GM19351 (cell line): ENCODE results near the gene ZNF764.
"Not testable (repeated sequence)": the region's sequence is repeated elsewhere in the genome, so short reads cannot be mapped to it uniquely, and the experiment has no call there.

Experiments
- ATAC-seq: cut with Tn5 transposase; IDR thresholded peaks from one replicate; pipeline ENCODE4 v1.9.1; 2021; ENCODE audit warnings: mild to moderate bottlenecking, moderate library complexity; ENCODE audit not compliant: unreplicated experiment

Gene ZNF764

DNA sequence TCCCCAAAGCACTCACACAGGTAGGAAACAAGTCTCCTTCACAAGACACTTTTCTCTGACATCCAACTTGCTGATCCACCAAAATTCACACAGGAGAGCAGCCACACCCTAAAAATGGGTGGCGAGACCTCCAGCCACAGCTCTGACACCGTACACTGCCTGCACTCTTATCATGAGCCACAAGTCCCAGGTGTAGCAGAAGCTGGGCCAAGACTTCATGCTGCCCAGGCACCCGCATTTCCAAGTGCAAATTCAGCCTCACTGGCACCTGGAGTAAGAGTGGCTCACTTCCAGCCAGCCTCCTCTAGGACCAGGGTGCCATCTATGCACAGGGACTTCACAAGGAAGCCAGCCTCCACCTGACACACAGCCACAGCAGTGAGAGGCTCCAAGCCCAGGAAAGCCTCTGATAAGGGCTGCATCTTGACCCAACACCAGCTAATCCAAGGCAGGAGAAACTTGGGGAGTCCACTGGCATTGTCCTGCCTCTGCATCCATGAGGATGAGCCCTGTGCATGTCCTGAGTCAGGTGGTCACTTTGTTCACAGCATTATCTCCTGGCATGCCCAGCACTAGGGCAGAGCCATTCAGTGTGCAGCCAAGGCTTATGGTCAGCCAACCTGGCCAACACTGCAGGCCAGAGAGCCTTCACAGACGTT is 29.2 kb downstream of the ZNF764 start:
- ATAC-seq: no peak

DNA sequence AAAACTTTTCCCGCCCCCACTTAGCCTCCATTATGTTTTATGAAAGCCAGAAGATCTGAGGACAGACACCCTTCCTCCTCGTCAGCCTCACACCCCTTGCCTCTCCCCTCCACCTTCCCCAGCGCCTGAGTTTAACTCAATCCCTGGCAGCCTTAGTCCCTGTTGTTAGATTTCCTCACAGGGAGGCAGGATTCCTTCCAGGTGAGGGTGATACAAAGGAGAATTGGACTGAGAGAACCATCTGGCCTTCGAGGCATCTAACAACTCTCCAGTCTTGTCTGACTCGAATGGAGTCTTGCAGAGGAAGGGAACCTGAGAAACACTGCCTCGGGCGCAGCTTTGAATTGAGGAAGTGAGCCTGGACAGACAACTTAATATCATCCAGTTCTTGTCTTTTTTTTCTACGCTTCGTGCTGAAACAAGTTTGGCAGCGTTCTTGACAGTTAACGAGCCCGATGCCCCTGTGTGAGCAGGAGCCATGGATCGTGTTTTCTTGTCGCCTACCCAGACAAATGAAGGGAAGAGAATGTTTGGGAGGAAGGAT is 30.5 kb downstream of the ZNF764 start:
- no peak for ATAC-seq

- peak; percentile 79 for ATAC-seq
These were observed 31.1 kb downstream of the ZNF764 start for GRCh38 chr16:30526823-30527634.

DNA sequence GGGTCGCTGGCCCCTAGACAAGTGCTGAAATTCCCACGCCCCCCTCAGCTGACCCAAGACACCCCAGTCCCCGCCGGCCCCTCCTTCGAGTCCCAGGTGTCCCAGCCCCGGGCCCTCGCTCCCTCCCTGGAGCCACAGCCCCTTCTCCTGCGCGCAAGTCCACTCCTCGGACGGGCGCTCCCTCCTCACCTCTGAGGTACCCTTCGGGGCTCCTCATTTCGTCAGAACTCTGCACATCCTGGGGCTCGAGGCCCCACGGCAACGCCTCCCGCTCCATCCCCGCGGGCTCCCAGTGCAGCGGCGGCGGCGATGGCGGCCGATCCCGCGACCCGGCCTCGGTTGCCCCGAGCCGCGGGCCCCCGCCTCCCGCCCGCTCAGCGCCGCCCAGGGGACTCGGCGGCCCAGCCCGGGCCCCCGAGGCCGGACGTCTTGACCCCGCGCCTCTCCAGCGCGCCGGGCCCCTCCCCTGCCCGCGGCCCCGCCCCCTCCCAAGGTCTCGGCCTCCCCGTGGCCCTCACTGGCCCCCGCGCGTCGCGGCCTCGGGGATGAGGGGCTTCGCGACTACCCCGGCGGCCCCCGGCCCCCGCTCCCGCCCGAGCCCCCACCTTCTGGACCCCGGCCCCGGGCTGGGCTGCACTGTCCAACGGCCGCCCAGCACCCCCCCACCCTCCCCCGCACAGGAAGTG is 31.9 kb downstream of the ZNF764 start, which contains the start of gene ZNF768:
ZNF768 (minus strand) TSS at position 430 of the 686 bp plus-strand sequence; CDS start at position 277, 153 bp downstream.
- ATAC-seq: peak; percentile 16

DNA sequence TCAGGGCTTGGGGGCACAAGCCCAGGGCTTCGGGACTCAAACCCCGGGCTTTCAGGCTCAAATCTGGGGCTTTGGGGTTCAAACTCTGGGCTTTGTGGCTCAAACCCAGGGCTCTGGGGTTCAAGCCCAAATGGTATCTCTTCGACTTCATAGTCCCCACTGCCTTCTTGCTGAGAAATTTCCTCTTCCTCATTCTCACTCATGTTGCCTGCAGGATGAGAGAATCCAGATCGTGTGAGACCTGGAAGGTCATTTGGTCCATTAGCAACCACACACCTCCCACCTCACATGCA is 32.4 kb downstream of the ZNF764 start:
- ATAC-seq: no peak

GRCh38 chr16:30524575-30525568 is 33.3 kb downstream of the ZNF764 start:
- no peak for ATAC-seq

GRCh38 chr16:30523768-30524574 is 34.2 kb downstream of the ZNF764 start:
- ATAC-seq: no peak

- ATAC-seq: not testable (repeated sequence)
These were observed 35.3 kb downstream of the ZNF764 start for GRCh38 chr16:30522702-30523463.

DNA sequence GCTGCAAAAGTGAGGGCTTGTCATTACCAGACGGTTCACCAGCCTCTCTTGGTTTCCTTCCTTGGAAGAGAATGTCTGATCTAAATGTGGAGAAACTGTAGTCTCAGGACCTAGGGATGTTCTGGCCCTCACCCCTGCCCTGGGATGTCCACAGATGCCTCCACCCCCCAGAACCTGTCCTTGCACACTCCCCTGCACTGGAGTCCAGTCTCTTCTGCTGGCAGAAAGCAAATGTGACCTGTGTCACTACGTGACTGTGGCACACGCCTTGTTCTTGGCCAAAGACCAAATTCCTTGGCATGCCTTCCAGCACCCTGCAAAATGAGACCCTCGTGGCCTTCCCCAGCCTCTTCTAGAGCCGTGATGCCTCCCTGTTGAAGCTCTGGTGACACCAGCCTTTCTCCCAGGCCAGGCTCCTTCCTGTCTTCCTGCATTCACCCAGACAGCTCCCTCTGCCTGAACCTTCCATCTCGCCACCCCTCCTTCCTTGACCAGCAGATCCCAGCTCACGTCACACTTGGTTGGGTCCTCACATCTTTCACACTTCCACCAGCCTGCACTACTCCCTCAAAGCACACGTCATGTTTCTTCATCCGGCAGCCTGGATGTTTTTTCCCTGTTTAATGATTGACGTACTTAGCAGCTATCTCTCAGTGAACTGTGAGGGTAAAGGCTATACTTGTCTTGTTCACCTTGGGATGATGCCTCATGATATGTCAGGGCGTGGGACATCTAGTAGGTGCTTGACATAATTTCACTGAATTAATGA is 36.1 kb downstream of the ZNF764 start:
- no peak for ATAC-seq

- ATAC-seq: no peak
These were observed 36.7 kb downstream of the ZNF764 start for GRCh38 chr16:30521476-30521872.

- ATAC-seq: no peak
These were observed 38.8 kb downstream of the ZNF764 start for GRCh38 chr16:30519120-30520049.

- no peak for ATAC-seq
These were observed 39.6 kb downstream of the ZNF764 start for GRCh38 chr16:30518552-30518951.

- ATAC-seq: no peak
These were observed 42.9 kb downstream of the ZNF764 start for GRCh38 chr16:30515275-30515674.

- no peak for ATAC-seq
These were observed 46.7 kb downstream of the ZNF764 start for GRCh38 chr16:30511509-30511908.

GRCh38 chr16:30510376-30510938 is 47.7 kb downstream of the ZNF764 start:
- ATAC-seq: no peak

DNA sequence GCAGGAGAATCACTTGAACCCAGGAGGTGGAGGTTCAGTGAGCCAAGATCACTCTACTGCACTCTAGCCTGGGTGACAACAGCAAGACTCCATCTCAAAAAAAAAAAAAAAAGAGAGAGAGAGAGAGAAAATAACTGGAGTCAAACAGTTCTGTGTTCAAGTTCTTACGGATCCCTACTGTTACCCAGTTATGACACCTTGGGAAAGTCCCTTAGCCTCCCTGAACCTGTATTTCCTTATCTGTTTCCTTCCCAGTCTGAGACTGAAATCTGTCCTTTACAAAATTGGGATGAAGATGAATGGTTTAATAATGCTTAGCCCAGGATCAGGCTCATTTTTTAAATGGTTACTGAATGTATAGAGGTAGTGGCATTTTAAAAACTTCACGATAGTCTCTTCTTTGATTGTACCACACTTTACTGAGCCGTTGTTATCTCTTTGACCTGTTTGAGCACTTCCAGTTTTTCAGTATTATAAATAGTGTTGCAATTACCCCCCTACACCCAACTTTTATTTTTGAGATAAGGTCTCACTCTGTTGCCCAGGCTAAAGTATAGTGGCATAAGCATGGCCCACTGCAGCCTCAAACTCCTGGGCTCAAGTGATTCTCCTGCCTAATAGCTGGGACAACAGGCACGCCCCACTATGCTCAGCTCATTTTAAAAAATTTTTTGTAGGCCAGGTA is 49.0 kb downstream of the ZNF764 start:
- ATAC-seq: no peak
